Activated CD4-positive, alpha-beta T cell treated with anti-CD3 and anti-CD28 coated beads, Interleukin-10, Interleukin-2, amounts not matched to agents 100 ng/mL and 50 ng/mL, durations not matched to agents 16 hours and 8 hours (primary cell): ENCODE measurements around the gene PLCL2.

ENCODE experiments used
- DNase-seq: peaks from one replicate; pipeline ENCODE4 v3.0.0-alpha.2; 2020

The PLCL2 gene

DNA sequence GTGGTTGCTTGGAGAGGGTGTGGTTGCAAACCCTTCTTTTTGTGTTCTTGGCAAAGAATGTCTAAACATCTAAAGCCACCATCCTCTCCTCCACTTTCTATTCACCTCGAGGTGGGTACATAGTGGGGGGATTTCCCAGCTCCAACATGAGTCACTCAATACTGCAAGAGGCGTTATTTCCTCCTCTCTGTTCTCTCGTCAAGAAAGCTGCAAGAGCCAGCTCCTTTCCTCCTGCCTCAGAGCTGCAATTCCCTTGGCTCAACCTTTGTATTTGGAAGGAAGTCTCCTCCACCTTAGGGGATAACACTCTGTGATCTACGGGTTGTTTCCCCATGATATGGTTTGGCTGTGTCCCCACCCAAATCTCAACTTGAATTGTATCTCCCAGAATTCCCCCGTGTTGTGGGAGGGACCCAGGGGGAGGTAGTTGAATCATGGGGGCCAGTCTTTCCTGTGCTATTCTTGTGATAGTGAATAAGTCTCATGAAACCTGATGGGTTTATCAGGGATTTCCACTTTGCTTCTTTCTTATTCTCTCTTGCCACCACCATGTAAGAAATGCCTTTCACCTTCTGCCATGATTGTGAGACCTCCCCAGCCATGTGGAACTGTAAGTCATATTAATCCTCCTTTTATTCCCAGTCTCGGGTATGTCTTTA lies 138.4 kb downstream of the PLCL2 start:
- peak; percentile 77 for DNase-seq

DNA sequence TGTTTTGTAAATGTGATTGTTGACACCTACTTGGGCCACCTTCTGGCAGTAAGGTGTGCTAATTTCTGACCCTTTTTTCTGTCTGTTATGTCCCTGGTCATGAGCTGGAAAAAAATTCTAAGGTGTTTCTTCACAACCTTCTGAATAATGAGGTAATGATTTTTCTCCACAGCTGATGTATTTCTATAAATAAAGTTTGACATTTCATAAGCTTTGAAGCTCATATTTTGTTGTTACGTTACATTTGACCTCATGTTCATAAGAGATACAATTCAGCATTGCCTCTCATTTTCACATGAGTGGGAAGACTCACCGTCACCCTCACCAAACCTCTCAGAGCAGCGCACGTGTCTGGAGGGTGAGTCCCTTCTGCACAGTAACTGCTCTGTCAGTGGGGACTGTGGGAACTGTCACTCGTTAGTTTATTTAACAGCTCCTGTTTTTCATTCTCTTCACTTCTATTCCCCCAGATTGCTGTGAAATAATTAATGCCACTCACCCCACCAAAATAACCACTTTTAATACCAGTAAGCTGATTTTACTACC lies 140.9 kb downstream of the PLCL2 start:
- DNase-seq = no peak

DNA sequence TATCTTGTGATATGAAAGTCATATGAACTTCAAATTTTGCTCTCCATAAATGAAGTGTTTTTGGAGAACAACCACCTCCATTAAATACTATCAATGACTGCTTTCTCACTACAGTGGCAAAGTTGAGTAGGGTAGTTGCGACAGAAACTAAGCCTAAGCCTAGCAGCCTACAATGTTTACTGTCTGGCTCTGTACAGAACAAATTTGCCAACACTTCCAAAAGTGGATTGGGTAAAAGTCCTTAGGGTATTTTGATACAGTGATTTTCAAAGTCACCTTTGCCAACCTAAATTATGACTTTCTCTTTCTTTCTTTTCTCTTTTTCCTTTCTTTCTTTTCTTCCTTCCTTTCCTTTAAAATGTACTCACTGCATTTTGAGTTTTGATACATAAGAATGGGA lies 142.6 kb downstream of the PLCL2 start:
- no peak for DNase-seq

DNA sequence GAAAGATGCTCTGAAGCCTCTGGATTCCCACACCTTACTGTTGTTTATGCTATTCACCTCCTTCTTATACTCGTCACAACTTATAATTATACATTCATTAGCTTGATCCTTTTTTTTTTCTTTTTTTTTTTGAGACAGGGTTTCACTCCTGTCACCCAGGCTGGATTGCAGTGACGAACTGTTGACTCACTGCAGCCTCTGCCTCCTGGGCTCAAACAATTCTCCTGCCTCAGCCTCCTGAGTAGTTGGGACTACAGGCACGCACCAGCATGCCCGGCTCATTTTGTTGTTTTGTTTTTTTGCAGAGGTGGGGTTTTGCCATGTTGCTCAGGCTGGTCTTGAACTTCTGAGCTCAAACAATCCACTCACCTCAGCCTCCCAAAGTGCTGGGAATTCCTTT lies 143.6 kb downstream of the PLCL2 start:
- DNase-seq = no peak

DNA sequence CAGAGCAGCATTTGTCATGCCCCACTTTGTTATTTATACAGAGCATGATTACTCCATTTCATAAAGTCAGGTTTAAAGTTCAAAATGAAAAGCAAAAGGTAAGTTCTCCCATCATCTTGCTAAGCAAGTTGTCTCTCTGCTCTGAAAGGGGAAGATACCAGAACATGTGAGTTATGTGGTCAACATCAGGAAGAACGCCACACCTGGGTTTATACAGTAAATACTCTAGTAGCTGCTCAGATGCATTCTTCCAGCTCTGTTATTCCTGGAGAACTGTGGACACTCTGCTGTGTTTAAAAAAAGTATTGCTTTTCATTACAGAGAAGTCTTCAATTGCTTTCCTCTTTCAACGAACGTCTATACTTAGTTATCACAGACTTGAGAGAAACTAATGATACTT lies 145.7 kb downstream of the PLCL2 start:
- no peak for DNase-seq

DNA sequence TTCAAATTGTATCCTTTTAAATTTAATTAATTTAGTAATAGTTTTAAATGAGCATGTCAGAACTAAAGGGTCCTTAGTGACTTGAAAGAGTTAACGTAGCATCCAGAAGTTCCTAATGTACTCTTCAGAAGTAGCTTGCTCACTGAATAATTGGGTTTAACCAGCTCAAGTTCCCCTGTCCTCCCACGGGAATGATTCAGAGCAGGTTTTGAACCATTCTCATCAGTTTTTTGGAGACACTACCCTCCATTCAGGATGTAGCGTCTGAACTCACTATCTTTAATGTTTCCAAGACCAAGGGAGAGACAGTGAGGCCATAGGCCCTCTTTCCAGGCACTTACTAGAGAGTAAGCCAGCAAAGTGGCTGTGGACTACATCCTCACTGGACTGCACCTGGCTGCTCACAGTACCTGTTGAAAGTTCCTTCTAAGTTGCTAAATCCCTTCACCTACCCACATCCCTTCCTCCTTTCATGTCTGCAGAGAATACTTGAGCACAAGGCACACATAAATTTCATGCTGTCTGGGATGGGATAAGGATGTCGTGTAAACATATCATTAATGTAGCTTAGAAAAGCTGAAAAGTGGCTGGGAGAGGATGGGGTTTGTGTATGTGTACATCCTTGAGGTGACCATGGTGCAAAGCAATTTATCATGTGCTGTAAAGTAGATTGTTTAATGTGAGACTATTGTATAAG lies 146.3 kb downstream of the PLCL2 start:
- DNase-seq = no peak

DNA sequence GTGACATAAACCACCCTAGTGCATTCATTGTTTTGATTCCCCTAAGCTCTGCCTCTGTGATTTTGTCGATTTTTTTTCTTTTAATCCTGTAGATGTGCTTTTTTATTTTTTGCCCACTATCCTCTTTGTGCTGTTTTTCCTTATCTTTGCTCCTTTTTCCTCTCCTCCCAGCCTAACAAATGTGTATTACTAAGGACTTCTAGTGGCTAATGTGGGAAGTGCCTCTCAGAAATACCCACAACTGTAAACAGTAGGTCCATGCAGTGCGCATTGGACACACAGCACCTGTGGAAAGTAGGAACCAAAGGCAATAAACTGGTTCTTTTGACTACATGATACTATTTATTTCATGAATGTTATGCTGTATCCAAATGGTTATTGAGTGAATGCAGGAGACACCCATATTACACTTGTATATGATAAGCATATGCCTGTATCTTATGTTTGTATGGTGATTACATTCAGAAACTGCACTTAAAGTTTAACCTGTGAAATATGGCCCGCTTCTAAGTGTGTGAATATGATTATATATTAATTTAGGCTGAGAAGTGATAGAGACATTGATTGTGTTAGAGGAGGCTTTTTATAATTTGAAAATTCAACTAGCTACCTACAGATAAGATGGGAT lies 147.8 kb downstream of the PLCL2 start:
- DNase-seq = no peak

DNA sequence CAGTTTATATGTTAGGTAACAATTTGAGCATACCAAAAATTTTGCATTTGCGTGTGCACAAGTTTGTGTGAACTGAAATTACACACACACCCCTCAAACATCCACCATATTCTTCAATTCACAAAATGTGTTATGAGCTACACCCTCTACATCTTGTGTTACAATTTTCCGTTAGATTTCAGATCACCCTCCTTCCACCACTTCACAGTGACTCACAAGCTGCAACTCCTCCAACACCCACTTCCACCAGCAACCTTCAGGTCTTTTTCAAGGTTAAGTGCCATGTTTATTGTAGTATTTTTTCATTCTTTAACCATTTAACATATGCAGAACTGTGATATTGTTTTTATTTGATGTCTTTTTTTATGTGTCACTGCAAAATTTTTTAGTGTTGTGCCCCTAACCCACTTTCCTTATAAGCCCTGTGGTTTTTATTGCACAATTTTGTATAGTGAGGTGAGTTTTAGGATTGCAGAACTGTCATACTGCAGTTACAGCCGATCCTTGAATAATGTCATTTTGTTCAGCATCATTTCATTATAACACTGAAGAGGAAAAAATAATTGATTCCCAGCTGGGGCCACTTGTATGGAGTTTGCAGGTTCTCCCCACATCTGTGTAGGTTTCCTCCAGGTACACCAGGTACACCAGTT lies 148.9 kb downstream of the PLCL2 start:
- DNase-seq = no peak

DNA sequence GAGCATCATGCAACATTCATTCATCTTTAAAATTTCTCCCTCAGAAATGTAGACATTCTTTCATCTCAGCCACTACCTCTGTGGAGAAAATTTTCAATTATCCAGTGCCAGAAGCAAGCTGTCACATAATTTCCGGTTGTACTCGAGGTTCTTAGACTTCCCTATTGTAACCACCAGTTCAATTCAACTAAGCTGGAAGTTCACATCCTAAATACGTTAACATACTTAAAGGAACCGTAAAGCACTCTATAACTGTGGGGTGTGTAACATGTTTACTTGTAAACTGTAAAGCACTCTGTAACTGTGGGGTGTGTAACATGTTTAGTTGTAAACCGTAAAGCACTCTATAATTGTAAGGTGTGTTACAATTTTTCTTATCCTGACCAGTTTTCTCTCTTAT lies 150.3 kb downstream of the PLCL2 start:
- DNase-seq = no peak

DNA sequence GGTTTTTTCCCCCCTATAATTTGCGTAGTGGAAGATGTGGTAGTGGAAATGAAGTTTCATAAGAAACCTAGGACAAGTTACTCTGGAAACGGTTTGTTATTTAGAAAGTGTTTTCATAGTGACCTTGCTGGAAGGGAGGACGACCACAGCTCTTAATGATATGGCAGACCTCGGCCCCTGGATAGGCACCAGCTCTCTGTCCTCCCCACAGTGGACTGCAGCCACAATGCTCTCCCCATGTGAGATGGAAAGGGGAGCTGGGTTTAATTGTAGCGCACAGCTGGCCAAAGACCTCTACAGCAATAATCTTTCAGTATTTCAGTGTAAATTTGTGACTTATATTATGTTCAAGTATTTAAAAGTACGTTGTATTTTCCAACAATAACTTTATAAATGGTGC lies 151.2 kb downstream of the PLCL2 start:
- no peak for DNase-seq

DNA sequence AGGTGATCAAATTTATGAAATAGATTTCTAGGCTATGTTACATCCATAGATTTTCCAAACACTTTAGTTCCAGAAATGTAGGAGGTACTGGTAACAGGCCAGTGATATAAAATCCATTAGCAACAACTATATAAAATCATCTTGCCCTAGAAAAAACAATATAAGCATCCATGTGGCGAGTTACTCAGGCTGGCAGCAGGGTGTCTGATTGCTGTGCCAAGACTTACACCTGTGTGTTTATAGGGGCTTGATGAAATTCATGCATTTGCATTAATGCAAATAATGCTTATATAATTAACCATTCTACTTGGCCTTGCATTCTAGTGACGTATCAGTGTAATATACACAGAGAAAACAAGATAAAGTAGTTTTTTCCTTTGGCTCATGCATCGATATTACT lies 153.4 kb downstream of the PLCL2 start:
- DNase-seq = no peak

DNA sequence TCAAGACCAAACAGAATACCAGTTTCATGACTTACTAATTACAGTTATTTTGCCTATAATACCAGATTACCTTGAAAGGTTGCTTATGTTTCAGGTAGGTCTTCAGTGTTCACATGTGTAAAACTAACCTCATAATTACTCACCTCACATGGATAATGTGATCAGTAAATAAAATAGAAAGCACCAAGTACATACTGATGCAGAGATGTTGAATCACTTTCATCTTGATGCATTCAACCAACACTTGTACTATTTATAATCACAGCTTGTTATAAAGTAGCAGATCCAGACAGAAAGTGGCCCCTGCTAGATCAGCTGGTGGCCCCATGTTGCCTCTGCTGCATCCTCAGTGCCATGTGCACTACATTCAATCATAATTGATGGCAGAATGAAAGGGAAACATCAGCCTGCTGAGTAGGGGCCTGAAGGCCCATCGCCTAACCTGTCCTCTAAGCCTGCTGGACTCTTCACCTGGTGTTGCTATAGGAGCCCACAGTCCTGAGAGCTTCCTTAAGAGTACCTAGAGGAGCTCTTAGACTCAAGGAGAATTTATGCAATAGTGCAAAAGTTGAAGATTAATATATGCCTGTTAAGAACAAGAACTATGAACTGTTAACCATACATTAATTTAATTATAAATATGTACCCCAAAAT lies 154.3 kb downstream of the PLCL2 start:
- DNase-seq = no peak

DNA sequence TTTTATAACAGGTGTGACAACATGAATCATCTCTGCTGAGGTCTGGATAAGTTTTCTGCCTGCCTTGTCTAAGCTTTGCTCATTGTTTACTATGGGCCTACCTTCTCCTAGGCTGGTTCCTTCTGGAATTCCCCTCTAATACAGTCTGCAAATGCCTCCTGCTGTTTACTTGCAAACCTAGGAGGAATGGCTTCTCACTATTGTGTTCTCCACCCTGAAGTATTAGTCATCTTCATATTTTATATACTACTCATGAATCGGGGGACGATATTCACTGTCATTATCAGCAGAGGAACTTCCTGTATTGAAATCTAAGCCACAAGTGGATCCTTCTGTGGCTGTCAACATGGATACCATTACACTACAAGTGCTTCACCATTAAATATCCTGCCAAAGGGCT lies 154.8 kb downstream of the PLCL2 start:
- DNase-seq = peak; percentile 13

DNA sequence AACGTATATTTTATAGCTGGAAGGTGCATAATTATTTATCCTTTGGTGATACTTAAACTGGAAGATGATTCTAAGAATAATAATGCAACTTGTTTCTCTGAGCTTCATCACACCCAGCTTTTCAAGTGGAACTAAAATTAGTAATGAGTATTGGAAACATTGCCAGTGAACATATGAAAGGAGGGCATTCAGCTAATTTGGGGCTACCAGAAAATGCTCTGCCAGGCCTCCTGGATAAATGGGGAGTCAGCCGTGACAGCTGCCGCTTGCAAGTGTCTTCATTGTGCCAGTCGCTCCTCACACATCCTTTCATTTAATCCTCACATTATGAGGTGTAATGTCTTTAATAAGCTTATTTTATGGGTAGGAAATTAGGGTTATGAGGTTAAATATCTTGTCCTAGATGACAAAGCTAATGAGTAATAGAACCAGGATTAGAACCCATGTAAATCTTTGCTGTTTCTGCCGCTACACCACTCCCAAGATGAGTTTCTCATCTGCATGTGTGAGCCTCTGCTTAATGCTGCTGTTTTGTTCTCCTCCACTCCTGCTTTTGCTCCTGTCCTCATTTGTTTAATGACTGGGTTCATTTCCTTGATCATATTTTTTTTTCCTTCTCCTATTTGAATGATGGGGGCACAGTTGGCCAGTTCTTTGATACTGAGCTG lies 155.7 kb downstream of the PLCL2 start:
- no peak for DNase-seq

DNA sequence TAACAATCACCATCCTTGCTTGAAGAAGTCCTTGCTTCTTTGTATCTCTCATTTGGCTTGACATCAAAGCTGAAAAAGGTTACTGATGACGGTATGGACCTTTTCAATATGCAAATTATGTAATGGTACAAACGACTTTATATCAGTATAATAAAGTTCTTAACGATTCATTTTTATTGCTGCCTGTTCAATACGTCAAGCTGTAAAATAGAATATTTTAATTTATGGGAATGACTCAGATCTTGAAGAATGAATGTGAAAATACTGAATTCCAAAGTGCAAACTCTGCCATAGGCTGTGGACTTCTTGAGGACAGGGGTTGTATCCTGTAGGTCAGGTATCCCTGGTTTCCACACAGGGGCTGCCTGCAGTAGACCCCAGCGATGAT lies 156.2 kb downstream of the PLCL2 start:
- no peak for DNase-seq

DNA sequence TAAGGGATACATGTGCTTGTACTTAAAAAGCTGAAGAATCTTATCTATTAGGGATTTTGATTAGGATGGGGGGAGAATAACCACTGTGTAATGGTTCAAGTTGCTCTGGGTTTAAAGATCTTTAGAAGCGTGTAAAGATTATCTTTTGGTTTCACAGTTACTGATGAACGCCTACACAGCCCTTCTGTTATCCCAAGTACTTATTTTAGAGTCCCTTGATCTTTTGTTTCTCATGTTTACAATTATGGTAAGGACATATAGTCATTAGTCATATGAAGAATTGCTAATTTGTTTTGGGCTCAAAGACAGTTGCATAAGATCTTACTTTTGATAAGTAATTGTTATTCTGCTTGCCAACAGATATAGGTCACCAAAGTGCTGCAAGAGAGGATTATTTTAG lies 160.1 kb downstream of the PLCL2 start:
- peak; percentile 51 for DNase-seq

DNA sequence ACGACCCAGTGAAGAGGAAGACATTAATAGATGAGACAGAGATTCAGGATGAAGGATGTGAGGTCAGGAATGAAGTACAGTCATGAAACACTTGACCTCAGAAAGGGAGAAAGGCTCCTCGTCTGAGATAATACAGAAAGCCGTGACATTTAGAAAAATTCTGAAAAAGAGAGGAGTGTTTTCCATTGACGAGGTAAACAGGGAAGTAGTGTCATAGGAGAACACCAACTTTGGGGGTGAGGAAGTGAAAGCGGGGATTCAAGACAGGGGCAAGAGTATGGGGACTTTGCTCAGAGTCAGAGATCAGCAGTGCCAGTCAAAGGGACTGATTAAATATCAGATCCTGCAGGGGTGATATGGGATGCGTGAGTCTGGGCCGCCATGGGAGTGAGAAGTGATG lies 160.9 kb downstream of the PLCL2 start:
- DNase-seq = no peak

DNA sequence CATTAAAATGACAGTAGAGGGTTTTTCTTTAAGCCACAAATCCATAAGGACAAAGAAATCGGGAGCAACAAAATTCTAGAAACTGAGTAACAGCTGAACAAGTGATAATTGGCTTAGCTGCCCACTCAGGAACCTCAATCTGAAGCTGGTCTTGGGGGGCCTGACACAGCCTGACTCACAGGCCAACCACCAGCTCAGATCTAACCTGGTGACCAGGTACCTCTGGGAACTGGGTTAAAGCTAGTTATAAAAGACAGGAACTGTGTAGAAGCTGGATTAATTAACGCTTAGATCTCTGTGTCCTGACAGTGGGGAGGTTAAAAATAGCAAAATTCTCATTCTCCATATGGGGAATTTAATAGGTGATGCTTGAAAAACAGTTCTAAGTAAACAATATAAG lies 161.9 kb downstream of the PLCL2 start:
- DNase-seq = no peak

DNA sequence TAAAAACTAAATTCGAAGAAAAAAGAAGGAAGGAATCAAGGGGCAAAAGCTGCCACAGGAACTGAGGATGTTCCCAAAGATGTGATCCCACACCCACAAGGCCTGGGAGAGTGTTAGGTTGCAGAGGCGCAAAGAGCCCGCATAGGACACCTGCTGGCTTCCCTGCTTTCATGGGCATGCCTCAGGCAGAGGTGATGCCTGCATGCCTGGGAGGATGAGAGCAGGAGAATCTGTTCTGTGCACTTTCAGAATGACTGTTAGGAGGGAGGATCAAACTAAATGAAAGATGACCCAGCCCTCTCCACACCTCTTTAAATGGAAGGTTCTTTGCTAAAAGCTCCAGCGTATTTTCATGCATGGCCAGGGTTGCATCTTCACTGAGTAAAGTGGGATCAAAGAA lies 162.4 kb downstream of the PLCL2 start:
- DNase-seq = peak; percentile 38

DNA sequence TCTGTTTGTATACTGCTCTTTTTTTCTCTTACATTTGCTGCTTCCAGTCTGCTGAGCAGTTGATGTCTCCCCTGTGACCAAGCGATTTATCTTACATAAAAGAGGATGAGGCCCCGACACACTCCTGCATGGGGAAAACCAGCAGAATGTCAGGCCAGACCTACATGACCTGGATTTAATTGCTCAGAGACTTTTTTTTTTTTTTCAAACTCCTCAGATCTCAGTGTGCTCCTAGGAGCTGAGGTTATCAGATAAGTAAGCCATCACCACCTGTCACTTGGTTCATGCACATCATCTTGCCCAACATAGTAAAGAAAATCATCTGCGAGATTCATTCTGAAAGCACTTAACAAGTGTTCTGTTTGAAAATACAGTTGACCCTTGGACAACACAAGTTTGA lies 163.1 kb downstream of the PLCL2 start:
- no peak for DNase-seq

DNA sequence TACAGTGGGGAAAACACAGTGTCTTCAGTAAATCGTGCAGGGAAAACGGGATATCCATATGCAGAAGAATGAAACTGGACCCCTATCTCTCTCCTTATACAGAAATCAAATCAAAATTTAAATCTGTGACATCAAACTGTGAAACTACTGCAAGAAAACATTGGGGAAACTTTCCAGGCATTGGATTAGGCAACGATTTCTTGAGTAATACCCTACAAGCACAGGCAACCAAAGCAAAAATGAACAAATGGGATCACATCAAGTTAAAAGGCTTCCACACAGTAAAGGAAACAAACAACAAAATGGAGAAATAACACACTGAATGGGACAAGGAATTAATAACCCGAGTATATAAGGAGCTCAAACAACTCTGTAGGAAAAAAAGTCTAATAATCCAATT lies 165.3 kb downstream of the PLCL2 start:
- DNase-seq = no peak

DNA sequence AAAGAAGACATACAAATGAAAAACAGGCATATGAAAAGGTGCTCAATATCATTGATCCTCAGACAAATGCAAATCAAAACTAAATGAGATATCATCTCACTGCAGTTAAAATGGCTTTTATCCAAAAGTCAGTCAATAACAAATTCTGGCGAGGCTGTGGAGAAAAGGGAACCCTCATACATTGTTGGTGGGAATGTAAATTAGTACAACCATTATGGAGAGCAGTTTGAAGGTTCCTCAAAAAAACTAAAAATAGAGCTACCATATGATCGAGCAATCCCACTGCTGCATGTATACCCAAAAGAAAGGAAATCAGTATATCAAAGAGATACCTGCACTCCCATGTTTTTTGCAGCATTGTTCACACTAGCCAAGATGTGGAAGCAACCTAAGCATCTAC lies 165.8 kb downstream of the PLCL2 start:
- DNase-seq = no peak

DNA sequence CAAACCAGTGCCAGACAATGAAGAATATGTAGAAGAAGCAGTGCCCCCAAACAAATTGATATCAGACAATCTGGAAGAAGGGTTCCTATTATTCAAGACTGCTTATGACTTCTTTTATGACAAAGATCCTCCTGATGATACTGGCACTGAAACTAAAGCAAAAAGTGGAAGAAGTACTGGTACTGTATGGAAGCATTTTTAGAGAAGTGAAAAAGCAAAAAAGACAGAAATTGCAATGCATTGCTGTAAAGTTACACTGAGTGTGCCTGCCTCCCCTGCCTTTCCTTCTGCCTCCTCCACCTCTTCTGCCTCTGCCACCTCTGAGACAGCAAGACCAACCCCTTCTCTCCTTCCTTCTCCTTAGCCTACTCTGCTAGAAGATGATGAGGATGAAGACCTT lies 167.6 kb downstream of the PLCL2 start:
- DNase-seq = no peak
